DND-41 (cell line): Measurements from ENCODE around the gene KCNIP1.

ENCODE experiments used
- EZH2 ChIP-seq: IDR thresholded peaks from 3 replicates; pipeline ENCODE4 v1.6.1; 2012; ENCODE audit warnings: borderline replicate concordance, low read depth, mild to moderate bottlenecking, moderate library complexity, low read length, inconsistent platforms; ENCODE audit not compliant: severe bottlenecking
- TF ChIP-seq, protein P1 (sequence below): IDR thresholded peaks from 2 replicates; pipeline ENCODE4 v1.5.1; 2012; ENCODE audit warnings: borderline replicate concordance, low read length, moderate library complexity, mild to moderate bottlenecking; ENCODE audit not compliant: poor library complexity, severe bottlenecking; ENCODE audit errors: extremely low read depth

DNA sequence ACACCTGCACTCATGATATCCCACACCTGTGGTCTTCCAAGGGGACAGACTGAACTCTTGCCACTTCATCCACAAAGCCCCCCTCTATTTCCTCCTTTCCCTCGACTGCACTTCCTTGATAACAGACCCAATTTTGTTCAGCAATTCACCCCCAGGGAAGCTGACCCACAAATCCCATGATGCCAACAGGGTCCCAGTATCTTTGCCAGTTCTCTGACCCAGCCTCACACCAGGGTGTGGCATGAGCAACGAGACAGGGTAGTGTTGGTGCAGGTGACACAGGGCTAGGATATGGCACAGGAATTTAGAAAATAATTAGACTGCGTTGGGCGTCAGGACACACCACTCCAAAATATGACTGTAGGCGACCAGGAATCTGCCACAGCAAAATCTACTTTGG lies 30.2 kb upstream of the KCNIP1 start:
- TF ChIP-seq, protein P1, sequence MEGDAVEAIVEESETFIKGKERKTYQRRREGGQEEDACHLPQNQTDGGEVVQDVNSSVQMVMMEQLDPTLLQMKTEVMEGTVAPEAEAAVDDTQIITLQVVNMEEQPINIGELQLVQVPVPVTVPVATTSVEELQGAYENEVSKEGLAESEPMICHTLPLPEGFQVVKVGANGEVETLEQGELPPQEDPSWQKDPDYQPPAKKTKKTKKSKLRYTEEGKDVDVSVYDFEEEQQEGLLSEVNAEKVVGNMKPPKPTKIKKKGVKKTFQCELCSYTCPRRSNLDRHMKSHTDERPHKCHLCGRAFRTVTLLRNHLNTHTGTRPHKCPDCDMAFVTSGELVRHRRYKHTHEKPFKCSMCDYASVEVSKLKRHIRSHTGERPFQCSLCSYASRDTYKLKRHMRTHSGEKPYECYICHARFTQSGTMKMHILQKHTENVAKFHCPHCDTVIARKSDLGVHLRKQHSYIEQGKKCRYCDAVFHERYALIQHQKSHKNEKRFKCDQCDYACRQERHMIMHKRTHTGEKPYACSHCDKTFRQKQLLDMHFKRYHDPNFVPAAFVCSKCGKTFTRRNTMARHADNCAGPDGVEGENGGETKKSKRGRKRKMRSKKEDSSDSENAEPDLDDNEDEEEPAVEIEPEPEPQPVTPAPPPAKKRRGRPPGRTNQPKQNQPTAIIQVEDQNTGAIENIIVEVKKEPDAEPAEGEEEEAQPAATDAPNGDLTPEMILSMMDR: no peak
- no peak for TF ChIP-seq EZH2
